Measurements from ENCODE around the gene SDK2.

The SDK2 gene

DNA sequence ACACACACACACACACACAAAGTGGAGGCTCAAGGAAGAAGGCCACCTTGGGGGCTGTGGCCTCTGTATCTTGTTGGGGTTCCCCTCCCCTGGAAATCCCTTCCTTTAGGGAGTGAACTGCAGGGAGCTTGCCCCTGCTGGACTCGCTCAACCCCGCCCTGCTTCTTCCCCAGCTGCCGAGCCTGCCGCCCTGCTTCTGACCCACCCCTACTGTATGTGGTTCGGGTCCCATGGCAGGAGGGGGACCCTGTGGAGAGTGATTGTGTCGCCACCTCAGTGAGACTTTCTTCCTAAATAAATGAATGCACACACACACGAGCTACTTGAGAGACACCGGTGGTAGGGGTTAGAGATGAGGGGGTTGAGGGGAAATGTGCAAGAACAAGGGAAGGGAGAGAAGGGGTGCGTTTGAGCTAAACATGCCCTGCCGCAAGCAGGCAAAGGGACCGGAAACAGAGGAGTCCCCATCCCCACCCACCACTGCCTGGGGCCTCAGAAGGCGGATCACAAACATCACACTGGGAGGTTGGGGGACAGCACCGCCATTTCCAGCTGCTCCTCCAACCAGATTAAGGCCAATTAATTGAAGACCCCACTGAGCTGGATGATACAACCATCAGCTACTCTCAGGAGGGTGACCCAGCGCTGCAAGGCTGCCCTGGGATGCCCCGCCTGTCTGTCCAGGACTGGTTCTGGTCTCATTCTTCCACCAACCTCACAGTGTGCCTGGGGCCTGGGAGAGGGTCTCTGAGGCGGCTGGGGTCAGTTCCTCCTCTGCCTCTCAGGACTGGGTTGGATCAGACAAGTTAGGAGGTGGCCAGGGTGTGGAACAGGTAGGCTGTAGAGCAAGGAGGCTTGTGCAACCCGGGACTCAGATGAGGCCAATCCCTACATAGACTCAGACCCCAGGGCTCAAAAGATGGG, 98.9 kb downstream of the SDK2 start:
- no peak for FAIRE-seq
- DNase-seq (ENCODE audit: insufficient read length, low spot score): no peak

DNA sequence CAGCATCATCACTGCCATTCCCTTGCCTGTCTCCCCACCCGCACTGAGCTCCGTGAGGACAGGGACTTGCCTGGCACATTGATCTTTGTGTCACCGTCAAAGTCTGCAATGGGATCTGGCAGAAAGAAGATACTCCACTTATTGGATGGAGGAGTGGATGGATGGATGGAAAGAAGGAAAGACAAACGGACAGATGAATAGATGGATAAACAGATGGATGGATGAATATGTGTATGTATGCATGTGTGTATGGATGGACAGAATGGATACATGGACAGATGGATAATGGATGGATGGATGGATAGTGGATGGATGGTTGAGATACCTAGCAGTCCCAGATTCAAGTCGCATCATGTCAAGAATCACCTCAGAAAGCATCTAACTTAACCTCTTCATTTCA, 99.9 kb downstream of the SDK2 start:
- FAIRE-seq (no peak), DNase-seq (ENCODE audit: insufficient read length, low spot score) (no peak)

GRCh38 chr17:73542323-73542722, 101.9 kb downstream of the SDK2 start:
- DNase-seq (ENCODE audit: insufficient read length, low spot score) (no peak), FAIRE-seq (no peak)

GRCh38 chr17:73541561-73541981, 102.7 kb downstream of the SDK2 start:
- DNase-seq (ENCODE audit: insufficient read length, low spot score) (no peak), FAIRE-seq (no peak)

DNA sequence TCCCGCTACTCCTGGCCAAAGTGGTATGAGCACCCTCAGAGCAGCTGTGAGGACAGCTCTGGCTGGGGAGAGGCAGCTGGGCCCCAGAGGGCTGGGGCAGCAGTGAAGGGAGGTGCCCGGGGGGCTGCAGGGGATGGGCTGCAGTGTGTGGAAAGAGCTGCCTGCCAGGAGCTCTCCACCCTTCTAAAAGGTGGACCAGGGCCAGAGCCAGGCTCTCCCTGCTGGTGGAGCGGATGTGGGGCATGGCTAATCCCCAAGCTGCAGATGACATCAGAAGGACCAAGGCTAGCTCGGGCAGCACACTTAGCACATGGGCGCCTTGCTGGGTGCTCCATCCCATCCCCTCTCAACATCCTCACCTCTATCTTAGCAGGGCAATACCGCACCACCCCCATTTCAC, 103.1 kb downstream of the SDK2 start:
- no peak for FAIRE-seq
- DNase-seq (ENCODE audit: insufficient read length, low spot score): no peak

- DNase-seq (ENCODE audit: insufficient read length, low spot score) (no peak), FAIRE-seq (no peak)
These were observed 105.1 kb downstream of the SDK2 start for GRCh38 chr17:73539166-73539565.

DNA sequence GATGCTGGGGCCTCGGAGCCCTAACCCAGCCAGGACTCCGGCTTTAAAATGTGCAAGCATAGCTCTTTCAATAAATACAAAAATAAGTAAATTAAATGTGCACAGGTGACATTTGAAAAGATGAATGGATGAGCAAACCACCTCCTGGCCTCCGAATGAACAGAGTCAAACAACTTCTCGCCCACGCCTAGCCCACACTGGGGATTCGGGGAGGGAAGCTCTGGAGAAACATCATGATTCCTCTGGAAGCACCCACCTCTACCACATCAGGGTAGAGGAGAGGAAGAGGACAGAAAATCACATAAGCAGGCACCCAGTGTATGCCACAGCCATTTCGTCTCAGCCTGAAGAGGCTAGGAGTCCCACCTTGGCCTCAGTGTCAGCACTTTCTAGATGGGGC, 105.8 kb downstream of the SDK2 start:
- DNase-seq (ENCODE audit: insufficient read length, low spot score): no peak
- FAIRE-seq: no peak

GRCh38 chr17:73536700-73537605, 107.3 kb downstream of the SDK2 start:
- DNase-seq (ENCODE audit: insufficient read length, low spot score): no peak
- FAIRE-seq: no peak

DNA sequence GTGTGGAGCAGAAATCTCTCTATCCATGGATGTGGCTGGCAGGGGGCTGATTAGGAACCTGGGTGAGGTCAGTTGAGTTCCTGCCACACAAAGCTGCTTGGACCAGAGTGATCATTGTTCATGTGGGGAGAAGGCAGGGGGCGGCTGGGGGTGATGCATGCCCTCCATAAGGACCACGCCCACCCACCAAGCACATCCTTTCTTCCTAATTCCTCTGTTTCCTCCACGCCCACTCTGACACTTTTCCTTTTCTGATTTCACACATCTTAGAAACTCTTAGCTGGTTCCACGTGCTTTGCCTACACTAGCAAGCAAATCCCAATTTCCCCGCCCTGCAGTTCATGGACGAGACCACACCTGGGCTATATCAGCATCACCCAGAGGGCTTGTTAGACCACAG, 108.5 kb downstream of the SDK2 start:
- FAIRE-seq: no peak

GRCh38 chr17:73534209-73534909, 109.9 kb downstream of the SDK2 start:
- FAIRE-seq: no peak
- no peak for DNase-seq (ENCODE audit: insufficient read length, low spot score)

More for the DNA sequence above, 108.5 kb downstream of the SDK2 start:
- DNase-seq (ENCODE audit: insufficient read length, low spot score): no peak

GRCh38 chr17:73533781-73534180, 110.5 kb downstream of the SDK2 start:
- DNase-seq (ENCODE audit: insufficient read length, low spot score) (no peak), FAIRE-seq (no peak)

DNA sequence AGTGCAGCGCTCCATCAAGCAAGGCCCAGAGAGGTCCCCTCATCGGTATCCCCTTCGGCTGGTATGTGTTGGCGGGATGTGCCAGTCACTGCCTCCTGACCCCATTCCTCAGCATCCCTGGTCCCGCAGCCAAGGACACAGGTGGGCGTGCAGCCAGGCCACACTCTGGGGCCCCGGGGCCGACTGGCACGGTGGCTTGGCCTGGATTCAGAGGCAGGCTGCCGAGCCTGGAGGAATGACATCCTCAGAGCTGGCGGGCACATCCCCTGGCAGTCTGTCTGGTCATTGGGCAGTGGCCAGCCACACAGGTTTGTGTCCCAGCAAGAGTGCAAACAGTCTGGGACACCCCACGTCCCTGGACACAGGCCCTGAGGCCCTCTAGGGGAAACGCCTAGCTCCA, 111.1 kb downstream of the SDK2 start:
- FAIRE-seq (no peak), DNase-seq (ENCODE audit: insufficient read length, low spot score) (no peak)

- DNase-seq (ENCODE audit: insufficient read length, low spot score) (no peak), FAIRE-seq (no peak)
These were observed 111.8 kb downstream of the SDK2 start for GRCh38 chr17:73532421-73532901.

DNA sequence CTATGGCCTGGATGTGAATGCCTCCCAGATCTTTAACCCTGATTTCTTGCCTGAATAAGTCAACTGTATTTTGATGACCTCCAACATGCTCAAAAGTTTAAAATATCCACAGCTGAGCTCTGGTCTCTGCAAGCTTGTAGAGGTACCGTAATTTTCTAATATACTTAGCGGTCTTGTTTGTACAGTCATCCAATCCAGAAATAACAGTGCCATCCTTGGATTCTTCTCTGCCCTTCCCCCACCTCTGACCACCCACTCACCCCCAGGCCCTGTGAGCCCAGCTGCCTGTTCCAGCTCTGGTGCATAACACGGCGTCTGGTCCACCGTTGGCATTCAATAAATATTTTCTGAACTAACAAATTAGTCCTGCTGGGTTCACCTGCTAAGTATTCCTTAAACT, 113.1 kb downstream of the SDK2 start:
- DNase-seq (ENCODE audit: insufficient read length, low spot score): no peak
- no peak for FAIRE-seq

- FAIRE-seq (no peak), DNase-seq (ENCODE audit: insufficient read length, low spot score) (no peak)
These were observed 115.6 kb downstream of the SDK2 start for GRCh38 chr17:73528679-73529078.

DNA sequence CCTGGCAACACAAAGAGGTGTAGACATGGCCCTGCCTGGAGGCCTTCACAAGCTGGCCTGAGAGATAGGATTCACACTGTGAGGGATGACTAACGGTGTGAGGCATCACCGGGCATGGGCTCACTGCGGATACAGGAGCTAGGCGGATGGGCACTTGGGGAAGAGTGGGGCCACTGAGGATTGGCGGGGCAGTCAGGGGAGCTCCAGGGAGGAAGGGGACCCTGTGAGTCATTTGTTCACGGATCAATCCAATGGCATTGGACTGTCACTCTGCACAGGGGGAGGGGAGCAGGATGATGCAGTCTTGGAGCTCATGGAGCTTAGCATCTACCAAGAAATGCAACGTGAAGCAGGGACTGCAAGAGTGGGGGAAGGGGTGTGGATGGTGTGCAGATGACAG, 117.3 kb downstream of the SDK2 start:
- no peak for FAIRE-seq
- no peak for DNase-seq (ENCODE audit: insufficient read length, low spot score)

- FAIRE-seq: no peak
These were observed 119.1 kb downstream of the SDK2 start for GRCh38 chr17:73524941-73525679.

DNA sequence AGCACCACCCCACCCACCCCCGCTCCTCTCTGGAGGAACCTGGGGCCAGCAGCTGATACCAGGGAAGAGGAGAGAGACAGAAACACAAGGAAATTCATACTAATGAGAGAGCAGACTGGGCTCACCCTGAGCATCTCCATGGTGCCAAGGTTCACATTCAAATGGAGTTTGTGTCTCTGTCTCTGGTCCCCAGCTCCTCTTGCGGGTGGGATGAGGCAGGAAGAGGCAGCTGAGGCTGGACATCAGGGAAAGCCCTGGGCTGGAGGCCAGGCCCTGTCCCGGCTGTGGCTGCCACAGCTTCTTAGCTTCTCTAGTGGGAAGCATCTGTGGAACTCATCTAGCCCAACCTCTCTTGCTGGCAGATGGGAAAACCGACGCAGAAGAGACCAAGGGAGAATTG, 121.5 kb downstream of the SDK2 start:
- DNase-seq (ENCODE audit: insufficient read length, low spot score): no peak
- no peak for FAIRE-seq

More at GRCh38 chr17:73524941-73525679, 119.1 kb downstream of the SDK2 start:
- DNase-seq (ENCODE audit: insufficient read length, low spot score): no peak

DNA sequence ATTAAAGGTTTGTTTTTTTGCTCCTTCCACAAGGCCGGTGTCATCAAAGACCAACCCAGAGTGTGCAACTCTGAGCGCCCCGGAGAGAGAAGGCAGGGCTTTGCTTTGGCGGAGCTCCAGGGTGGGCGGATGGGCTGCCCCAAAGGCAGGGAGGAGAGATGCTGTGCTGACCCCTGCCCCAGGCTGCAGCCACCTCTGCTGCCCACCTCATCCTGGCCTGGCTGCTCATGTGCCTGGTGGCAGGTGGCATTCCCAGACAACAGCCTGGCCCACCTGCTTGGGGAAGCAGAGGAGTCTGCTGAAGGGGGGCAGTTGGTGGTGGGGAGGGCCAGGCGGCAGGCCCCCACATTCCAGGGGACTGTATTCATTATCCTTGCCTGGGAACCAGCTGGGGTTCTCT, 122.1 kb downstream of the SDK2 start:
- FAIRE-seq (no peak), DNase-seq (ENCODE audit: insufficient read length, low spot score) (no peak)

DNA sequence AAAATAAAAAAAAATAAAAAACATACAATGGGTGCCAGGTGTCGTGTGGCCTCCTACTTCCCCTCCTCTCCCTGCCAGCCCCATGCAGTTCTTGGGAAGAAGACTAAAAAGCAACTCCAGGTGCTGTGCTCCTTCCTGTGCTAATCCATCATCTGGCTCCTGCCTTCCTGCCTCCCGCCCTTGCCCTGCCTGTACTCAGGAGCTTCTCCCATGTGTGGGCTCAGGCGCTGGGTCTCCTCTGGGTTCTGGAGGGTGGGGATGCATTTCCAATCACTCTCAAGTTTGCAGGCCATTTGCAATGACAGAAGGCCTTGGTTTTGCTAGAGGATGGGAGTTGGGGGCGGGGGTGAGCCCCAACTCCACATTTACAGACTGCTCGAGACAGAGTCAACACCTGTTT, 122.9 kb downstream of the SDK2 start:
- DNase-seq (ENCODE audit: insufficient read length, low spot score): no peak
- no peak for FAIRE-seq
